Cardiac fibroblast (primary cell): ENCODE measurements around the gene ELMOD2.

Experiments used
- DNase-seq, 2 donors: peaks; one replicate each; pipeline versions ENCODE4 v3.0.0 to v3.0.0-alpha.2; 2010; ENCODE audit warnings: low read depth in 2 of 2
- H3K4me3 ChIP-seq, 2 donors: replicated peaks in 1 of 2; 1 replicate in 1 of 2; 2 replicates in 1 of 2; pipeline ENCODE4 v1.5.1; 2011; ENCODE audit warnings: low read depth in 2 of 2, low read length in 2 of 2, mild to moderate bottlenecking in 2 of 2, moderate library complexity in 1 of 2
- TF ChIP-seq, protein P1 (sequence below): IDR thresholded peaks from one replicate; pipeline ENCODE4 v1.5.1; 2011; ENCODE audit warnings: low read depth, mild to moderate bottlenecking, low read length, inconsistent platforms

ELMOD2 gene

DNA sequence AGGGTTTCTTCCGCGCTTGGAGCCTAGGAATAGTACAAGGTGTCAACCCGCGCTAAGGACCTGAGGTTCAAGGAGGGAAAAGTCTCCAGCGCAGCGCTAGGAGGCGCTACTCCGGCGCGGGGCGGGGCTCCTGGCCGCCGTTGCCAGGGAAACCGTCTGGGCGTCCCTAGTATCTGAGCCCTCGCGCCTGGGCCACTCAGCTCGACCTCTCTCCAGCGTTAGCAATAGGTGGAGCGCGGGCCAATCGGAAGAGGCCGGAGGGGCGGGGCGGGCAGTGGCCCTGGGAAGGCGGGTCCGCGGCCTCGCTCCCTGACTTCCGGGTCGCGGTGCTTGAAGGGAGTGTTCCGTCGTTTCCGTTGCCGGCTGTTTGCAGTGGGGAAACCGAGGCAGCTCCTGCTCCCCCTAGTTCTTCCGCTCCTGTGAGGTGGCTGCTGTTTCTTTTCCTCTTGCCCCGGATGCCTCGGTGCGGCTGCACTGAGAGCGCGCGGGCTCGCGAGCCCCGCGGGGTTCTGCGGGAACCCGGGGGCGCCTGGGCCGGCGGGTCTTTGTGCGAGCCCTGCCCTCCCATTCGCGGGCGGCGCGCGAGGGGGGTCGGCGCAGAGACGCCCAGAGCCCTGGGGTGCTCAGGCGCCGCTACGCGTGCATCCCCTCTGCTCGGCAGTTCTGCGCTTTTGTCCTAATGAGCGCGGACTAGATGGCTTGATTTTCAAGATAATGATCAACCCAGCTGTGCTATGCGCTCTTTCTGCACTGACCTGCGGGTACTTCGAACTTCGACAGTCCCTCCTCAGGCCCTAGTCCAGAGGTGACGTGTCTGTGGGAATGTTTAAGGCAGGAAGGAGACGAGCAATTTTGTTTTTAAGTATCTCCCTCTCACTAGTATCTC is at the start of gene ELMOD2:
TSS of gene ELMOD2 (plus strand) at position 312 of the 886 bp plus-strand sequence. CDS start 1,261 bp downstream, outside the sequence.
- H3K4me3 ChIP-seq: peak within 1 kb of the TSS; percentile 64 to 68
- TF ChIP-seq, protein P1, sequence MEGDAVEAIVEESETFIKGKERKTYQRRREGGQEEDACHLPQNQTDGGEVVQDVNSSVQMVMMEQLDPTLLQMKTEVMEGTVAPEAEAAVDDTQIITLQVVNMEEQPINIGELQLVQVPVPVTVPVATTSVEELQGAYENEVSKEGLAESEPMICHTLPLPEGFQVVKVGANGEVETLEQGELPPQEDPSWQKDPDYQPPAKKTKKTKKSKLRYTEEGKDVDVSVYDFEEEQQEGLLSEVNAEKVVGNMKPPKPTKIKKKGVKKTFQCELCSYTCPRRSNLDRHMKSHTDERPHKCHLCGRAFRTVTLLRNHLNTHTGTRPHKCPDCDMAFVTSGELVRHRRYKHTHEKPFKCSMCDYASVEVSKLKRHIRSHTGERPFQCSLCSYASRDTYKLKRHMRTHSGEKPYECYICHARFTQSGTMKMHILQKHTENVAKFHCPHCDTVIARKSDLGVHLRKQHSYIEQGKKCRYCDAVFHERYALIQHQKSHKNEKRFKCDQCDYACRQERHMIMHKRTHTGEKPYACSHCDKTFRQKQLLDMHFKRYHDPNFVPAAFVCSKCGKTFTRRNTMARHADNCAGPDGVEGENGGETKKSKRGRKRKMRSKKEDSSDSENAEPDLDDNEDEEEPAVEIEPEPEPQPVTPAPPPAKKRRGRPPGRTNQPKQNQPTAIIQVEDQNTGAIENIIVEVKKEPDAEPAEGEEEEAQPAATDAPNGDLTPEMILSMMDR: peak; percentile 95
- DNase-seq: peak; percentile 98

DNA sequence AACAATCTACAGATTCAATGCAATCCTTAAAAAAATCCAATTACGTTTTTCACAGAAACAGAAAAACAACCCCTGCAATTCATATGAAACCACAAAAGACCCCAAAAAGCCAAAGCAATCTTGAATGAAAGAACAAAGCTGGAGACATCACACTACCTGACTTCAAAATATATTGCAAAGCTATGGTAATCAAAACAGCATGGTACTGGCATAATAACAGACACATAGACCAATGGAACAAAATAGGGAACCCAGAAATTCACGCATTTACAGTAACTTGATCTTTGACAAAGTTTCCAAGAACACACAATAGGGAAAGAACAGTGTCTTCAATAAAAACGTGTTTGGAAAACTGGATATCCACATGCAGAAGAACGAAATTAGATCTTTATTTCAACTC is 40.5 kb upstream of the ELMOD2 start:
- TF ChIP-seq, protein P1: no peak
- H3K4me3 ChIP-seq: no peak overlapping the region
- DNase-seq: no peak

- DNase-seq: no peak
- TF ChIP-seq, protein P1: no peak
- no peak overlapping the region for H3K4me3 ChIP-seq
Observed at GRCh38 chr4:140485939-140486338, 38.0 kb upstream of the ELMOD2 start.

DNA sequence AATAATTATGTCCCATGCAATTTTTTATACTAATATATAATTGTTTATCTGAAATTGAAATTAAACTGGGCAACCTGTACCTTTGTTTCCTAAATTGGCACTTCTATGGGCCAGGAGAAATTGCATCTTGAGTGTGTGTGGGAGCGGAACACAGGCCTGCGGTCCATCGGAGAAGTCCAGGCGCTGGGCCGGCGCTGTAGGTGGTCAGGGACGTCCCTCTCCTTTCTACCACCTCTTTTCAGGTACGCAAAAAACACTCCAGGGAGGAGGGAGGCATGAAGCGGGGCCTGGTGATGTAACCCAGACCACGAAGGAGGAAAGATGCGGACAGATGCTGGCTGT is 26.6 kb upstream of the ELMOD2 start:
- TF ChIP-seq, protein P1: no peak
- no peak overlapping the region for H3K4me3 ChIP-seq

DNA sequence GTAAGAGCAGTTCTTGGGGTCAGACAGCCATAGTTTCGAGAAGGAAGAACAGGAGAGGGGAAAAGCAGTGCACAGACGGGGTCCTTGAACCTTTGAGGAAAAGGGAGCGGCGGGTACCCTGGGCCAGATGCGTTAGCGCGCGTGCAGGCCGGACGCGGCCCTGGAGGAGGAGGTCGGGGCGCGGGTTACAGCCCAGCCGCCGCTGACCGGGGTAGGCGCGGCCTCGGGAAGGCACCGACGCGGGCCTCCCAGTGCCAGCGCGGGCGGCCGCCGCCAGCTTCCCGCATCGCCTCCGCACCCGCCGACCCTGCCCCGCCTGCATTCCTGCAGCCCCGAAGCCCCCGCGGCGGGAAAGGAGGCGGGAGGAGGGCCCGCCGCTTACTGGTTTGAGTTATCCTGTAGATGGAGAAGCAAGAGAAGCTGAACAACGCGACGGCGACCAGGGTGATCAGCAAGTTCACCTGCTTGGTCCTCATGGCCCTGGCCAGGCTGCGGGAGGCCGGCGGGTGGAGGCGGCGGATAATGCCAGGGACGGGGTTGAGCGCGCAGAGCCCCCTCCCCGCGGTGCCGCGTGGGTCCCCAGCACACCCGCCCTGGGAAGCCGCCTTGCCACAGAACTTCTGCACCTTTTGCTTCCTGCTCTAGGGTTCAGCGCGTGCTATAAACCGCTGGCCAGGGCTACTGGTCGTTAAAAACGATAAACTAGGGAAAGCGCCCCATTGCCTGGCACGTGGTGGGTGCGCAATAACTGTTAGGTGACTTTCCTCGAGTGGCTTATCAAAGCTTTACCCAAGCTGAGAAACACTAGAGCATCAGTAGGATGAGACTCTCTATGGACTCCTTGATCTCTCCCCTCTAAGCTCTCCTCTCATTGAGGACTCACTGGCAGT is 26.0 kb upstream of the ELMOD2 start, which contains the start of gene MGAT4D:
TSS of gene MGAT4D (minus strand) at position 547 of the 890 bp plus-strand sequence. CDS start at position 476, 71 bp downstream.
- no peak within 1 kb of the TSS for H3K4me3 ChIP-seq
- TF ChIP-seq, protein P1: no peak
- no peak for DNase-seq

More for the DNA sequence above, 26.6 kb upstream of the ELMOD2 start:
- no peak for DNase-seq

- no peak for DNase-seq
- no peak overlapping the region for H3K4me3 ChIP-seq
- TF ChIP-seq, protein P1: no peak
Observed at GRCh38 chr4:140499391-140499790, 24.6 kb upstream of the ELMOD2 start.
